C4-2B (cell line): ENCODE results near the gene ATAD2B.

Source experiments
- ZFX ChIP-seq: fragments of 450-650 bp; IDR thresholded peaks from 2 replicates; pipeline ENCODE4 v1.6.1; 2017
- TF ChIP-seq, protein P1 (sequence below): fragments of 450-650 bp; conservative IDR thresholded peaks from 2 replicates; pipeline ENCODE4 v1.5.1; 2017; ENCODE audit warnings: mild to moderate bottlenecking

GRCh38 chr2:23941644-23942043, 14.7 kb upstream of the ATAD2B start:
- TF ChIP-seq, protein P1, sequence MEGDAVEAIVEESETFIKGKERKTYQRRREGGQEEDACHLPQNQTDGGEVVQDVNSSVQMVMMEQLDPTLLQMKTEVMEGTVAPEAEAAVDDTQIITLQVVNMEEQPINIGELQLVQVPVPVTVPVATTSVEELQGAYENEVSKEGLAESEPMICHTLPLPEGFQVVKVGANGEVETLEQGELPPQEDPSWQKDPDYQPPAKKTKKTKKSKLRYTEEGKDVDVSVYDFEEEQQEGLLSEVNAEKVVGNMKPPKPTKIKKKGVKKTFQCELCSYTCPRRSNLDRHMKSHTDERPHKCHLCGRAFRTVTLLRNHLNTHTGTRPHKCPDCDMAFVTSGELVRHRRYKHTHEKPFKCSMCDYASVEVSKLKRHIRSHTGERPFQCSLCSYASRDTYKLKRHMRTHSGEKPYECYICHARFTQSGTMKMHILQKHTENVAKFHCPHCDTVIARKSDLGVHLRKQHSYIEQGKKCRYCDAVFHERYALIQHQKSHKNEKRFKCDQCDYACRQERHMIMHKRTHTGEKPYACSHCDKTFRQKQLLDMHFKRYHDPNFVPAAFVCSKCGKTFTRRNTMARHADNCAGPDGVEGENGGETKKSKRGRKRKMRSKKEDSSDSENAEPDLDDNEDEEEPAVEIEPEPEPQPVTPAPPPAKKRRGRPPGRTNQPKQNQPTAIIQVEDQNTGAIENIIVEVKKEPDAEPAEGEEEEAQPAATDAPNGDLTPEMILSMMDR: no peak
- TF ChIP-seq ZFX: no peak
